Stimulated activated CD4-positive, alpha-beta T cell treated with anti-CD3 and anti-CD28 coated beads, Interleukin-4, amount 100 ng/mL, for 48 hours (primary cell): ENCODE data around the gene CDC14B.

Experiments
- DNase-seq, 2 donors: peaks; one replicate each; pipeline ENCODE4 v3.0.0-alpha.2; 2020; ENCODE audit warnings: low read depth in 2 of 2

Gene CDC14B

GRCh38 chr9:96502539-96503373, 116.9 kb downstream of the CDC14B start:
- DNase-seq, result no peak

GRCh38 chr9:96501633-96502538, 117.8 kb downstream of the CDC14B start:
- DNase-seq, result no peak

GRCh38 chr9:96500696-96501632, 118.7 kb downstream of the CDC14B start:
- DNase-seq, result no peak

GRCh38 chr9:96499257-96499656, 120.4 kb downstream of the CDC14B start:
- no peak for DNase-seq

GRCh38 chr9:96498796-96499195, 120.8 kb downstream of the CDC14B start:
- no peak for DNase-seq

GRCh38 chr9:96497117-96497399, 122.6 kb downstream of the CDC14B start:
- no peak for DNase-seq

GRCh38 chr9:96496368-96497116, 123.1 kb downstream of the CDC14B start:
- no peak for DNase-seq

- no peak for DNase-seq
Measured at GRCh38 chr9:96495341-96495740, 124.3 kb downstream of the CDC14B start.

GRCh38 chr9:96494215-96494800, 125.3 kb downstream of the CDC14B start:
- no peak for DNase-seq

- no peak for DNase-seq
Measured at GRCh38 chr9:96493757-96494156, 125.9 kb downstream of the CDC14B start.

- no peak for DNase-seq
Measured at GRCh38 chr9:96492993-96493531, 126.6 kb downstream of the CDC14B start.

- no peak for DNase-seq
Measured at GRCh38 chr9:96491880-96492525, 127.6 kb downstream of the CDC14B start.

- peak in 1 of 2 donors; percentile 8 for DNase-seq
Measured at GRCh38 chr9:96491079-96491879, 128.4 kb downstream of the CDC14B start.

- no peak for DNase-seq
Measured at GRCh38 chr9:96490534-96491078, 129.0 kb downstream of the CDC14B start.

GRCh38 chr9:96489482-96489979, 130.1 kb downstream of the CDC14B start:
- DNase-seq, result no peak

GRCh38 chr9:96487949-96488348, 131.7 kb downstream of the CDC14B start:
- no peak for DNase-seq

GRCh38 chr9:96487029-96487396, 132.6 kb downstream of the CDC14B start:
- no peak for DNase-seq

GRCh38 chr9:96486386-96487028, 133.1 kb downstream of the CDC14B start:
- DNase-seq, result no peak
